NCI-H1436 (cell line): ENCODE data around the gene C14orf93.

Source experiments
- DNase-seq: peaks from one replicate; lab custom pipeline; 2025; lab: John Stamatoyannopoulos, UW

The C14orf93 gene

GRCh38 chr14:23045419-23046357 is 35.7 kb upstream of the C14orf93 start:
- DNase-seq = no peak

GRCh38 chr14:23044840-23045239 is 34.9 kb upstream of the C14orf93 start:
- no peak for DNase-seq

GRCh38 chr14:23043754-23044153 is 33.8 kb upstream of the C14orf93 start:
- DNase-seq = no peak

- no peak for DNase-seq
Measured at GRCh38 chr14:23043145-23043544, 33.2 kb upstream of the C14orf93 start.

GRCh38 chr14:23042162-23042965 is 32.4 kb upstream of the C14orf93 start, which contains the start of gene PSMB11:
PSMB11 (plus strand) TSS chr14:23042212; CDS start chr14:23042226, 14 bp downstream.
- no peak for DNase-seq

- DNase-seq = no peak
Measured at GRCh38 chr14:23041729-23042128, 31.8 kb upstream of the C14orf93 start.

- no peak for DNase-seq
Measured at GRCh38 chr14:23040100-23040499, 30.2 kb upstream of the C14orf93 start.

GRCh38 chr14:23035303-23036144 is 25.6 kb upstream of the C14orf93 start:
- no peak for DNase-seq

GRCh38 chr14:23034498-23035302 is 24.8 kb upstream of the C14orf93 start, which contains the start of gene PSMB5:
PSMB5 (minus strand) TSS chr14:23034900; CDS start chr14:23034881, 19 bp downstream.
- DNase-seq = no peak

GRCh38 chr14:23033801-23034497 is 24.0 kb upstream of the C14orf93 start:
- no peak for DNase-seq

- DNase-seq = no peak
Measured at GRCh38 chr14:23033251-23033727, 23.3 kb upstream of the C14orf93 start.

- no peak for DNase-seq
Measured at GRCh38 chr14:23030936-23031335, 21.0 kb upstream of the C14orf93 start.

GRCh38 chr14:23028799-23029198 is 18.9 kb upstream of the C14orf93 start:
- DNase-seq = no peak

- no peak for DNase-seq
Measured at GRCh38 chr14:23025151-23025814, 15.3 kb upstream of the C14orf93 start.

- DNase-seq = no peak
Measured at GRCh38 chr14:23024612-23025075, 14.7 kb upstream of the C14orf93 start.

- DNase-seq = no peak
Measured at GRCh38 chr14:23023795-23024152, 13.8 kb upstream of the C14orf93 start.

- no peak for DNase-seq
Measured at GRCh38 chr14:23023022-23023794, 13.3 kb upstream of the C14orf93 start.

GRCh38 chr14:23021889-23022442 is 12.0 kb upstream of the C14orf93 start:
- DNase-seq = no peak
